Duodenal mucosa (tissue), 2 donors: Measurements from ENCODE around the gene IGF2BP2.

ENCODE experiments used
- H3K27ac ChIP-seq: one replicate; pipeline ENCODE4 v1.7.0; 2013; ENCODE audit warnings: low read depth, low read length
- H3K27me3 ChIP-seq, 2 donors: one replicate each; pipeline ENCODE4 v1.7.0; 2013; ENCODE audit warnings: low read length in 2 of 2, control low read depth in 1 of 2; ENCODE audit not compliant: insufficient read depth in 2 of 2, control insufficient read depth in 1 of 2
- H3K36me3 ChIP-seq, 2 donors: one replicate each; pipeline ENCODE4 v1.7.0; 2013; ENCODE audit warnings: low read length in 2 of 2, control low read depth in 1 of 2; ENCODE audit not compliant: insufficient read depth in 2 of 2, control insufficient read depth in 1 of 2
- H3K4me1 ChIP-seq, 2 donors: one replicate each; pipeline ENCODE4 v1.7.0; 2013; ENCODE audit warnings: low read length in 2 of 2, control low read depth in 1 of 2; ENCODE audit not compliant: insufficient read depth in 2 of 2, control insufficient read depth in 1 of 2
- H3K4me3 ChIP-seq, 2 donors: one replicate each; pipeline ENCODE4 v1.7.0; 2013; ENCODE audit warnings: low read length in 2 of 2, low read depth in 1 of 2
- H3K9ac ChIP-seq, 2 donors: one replicate each; pipeline ENCODE4 v1.7.0; 2013; ENCODE audit warnings: low read length in 2 of 2, low read depth in 1 of 2
- H3K9me3 ChIP-seq, 2 donors: one replicate each; pipeline ENCODE4 v1.7.0; 2013; ENCODE audit warnings: low read length in 2 of 2, control low read depth in 1 of 2; ENCODE audit not compliant: control insufficient read depth in 1 of 2

Gene IGF2BP2

GRCh38 chr3:185767002-185767688, 57.7 kb downstream of the IGF2BP2 start:
- peaks cover 0 to 12% of the 10 kb centered on the region in 2 donors for H3K4me1 ChIP-seq
- H3K36me3 ChIP-seq, result no peaks in the 10 kb centered on the region
- H3K27ac ChIP-seq, result no peak overlapping the region
- no peaks in the 10 kb centered on the region for H3K27me3 ChIP-seq
- no peak overlapping the region for H3K9ac ChIP-seq
- H3K9me3 ChIP-seq, result no peaks in the 10 kb centered on the region
- H3K4me3 ChIP-seq, result no peak overlapping the region

GRCh38 chr3:185766329-185767001, 58.4 kb downstream of the IGF2BP2 start:
- Histone ChIP-seq H3K4me1 (peaks cover 0 to 12% of the 10 kb centered on the region in 2 donors), H3K27ac (no peak overlapping the region)

GRCh38 chr3:185764980-185765370, 59.9 kb downstream of the IGF2BP2 start:
- Histone ChIP-seq H3K36me3 (no peaks in the 10 kb centered on the region), H3K27me3 (no peaks in the 10 kb centered on the region), H3K9ac (no peak overlapping the region), H3K4me1 (peaks cover 0 to 12% of the 10 kb centered on the region in 2 donors), H3K9me3 (no peaks in the 10 kb centered on the region), H3K27ac (no peak overlapping the region), H3K4me3 (no peak overlapping the region)

More at GRCh38 chr3:185766329-185767001, 58.4 kb downstream of the IGF2BP2 start:
- Histone ChIP-seq H3K4me3 (no peak overlapping the region), H3K9ac (no peak overlapping the region), H3K27me3 (no peaks in the 10 kb centered on the region), H3K9me3 (no peaks in the 10 kb centered on the region), H3K36me3 (no peaks in the 10 kb centered on the region)

- H3K9ac ChIP-seq, result no peak overlapping the region
These were observed 60.5 kb downstream of the IGF2BP2 start for GRCh38 chr3:185764163-185764979.

GRCh38 chr3:185763347-185764005, 61.4 kb downstream of the IGF2BP2 start:
- H3K9ac ChIP-seq, result no peak overlapping the region
- H3K4me3 ChIP-seq, result no peak overlapping the region
- H3K4me1 ChIP-seq, result peaks cover 3 to 18% of the 10 kb centered on the region in 2 donors
- no peaks in the 10 kb centered on the region for H3K9me3 ChIP-seq
- H3K27ac ChIP-seq, result no peak overlapping the region
- H3K36me3 ChIP-seq, result no peaks in the 10 kb centered on the region
- no peaks in the 10 kb centered on the region for H3K27me3 ChIP-seq

More at GRCh38 chr3:185764163-185764979, 60.5 kb downstream of the IGF2BP2 start:
- Histone ChIP-seq H3K4me3 (no peak overlapping the region), H3K36me3 (no peaks in the 10 kb centered on the region), H3K4me1 (peaks cover 1 to 14% of the 10 kb centered on the region in 2 donors), H3K27me3 (no peaks in the 10 kb centered on the region), H3K27ac (no peak overlapping the region), H3K9me3 (no peaks in the 10 kb centered on the region)

- Histone ChIP-seq H3K36me3 (no peaks in the 10 kb centered on the region), H3K9ac (no peak overlapping the region), H3K27me3 (no peaks in the 10 kb centered on the region), H3K4me1 (peaks cover 3 to 14% of the 10 kb centered on the region in 2 donors), H3K27ac (no peak overlapping the region), H3K9me3 (no peaks in the 10 kb centered on the region), H3K4me3 (no peak overlapping the region)
These were observed 64.3 kb downstream of the IGF2BP2 start for GRCh38 chr3:185760550-185760949.

GRCh38 chr3:185760088-185760487, 64.8 kb downstream of the IGF2BP2 start:
- no peaks in the 10 kb centered on the region for H3K27me3 ChIP-seq
- peaks cover 3 to 11% of the 10 kb centered on the region in 2 donors for H3K4me1 ChIP-seq
- no peaks in the 10 kb centered on the region for H3K9me3 ChIP-seq
- no peaks in the 10 kb centered on the region for H3K36me3 ChIP-seq
- H3K27ac ChIP-seq, result no peak overlapping the region
- no peak overlapping the region for H3K9ac ChIP-seq
- no peak overlapping the region for H3K4me3 ChIP-seq

GRCh38 chr3:185759512-185759911, 65.3 kb downstream of the IGF2BP2 start:
- no peaks in the 10 kb centered on the region for H3K36me3 ChIP-seq
- H3K4me1 ChIP-seq, result peaks cover 3 to 9% of the 10 kb centered on the region in 2 donors
- H3K27ac ChIP-seq, result no peak overlapping the region
- no peaks in the 10 kb centered on the region for H3K9me3 ChIP-seq
- H3K27me3 ChIP-seq, result no peaks in the 10 kb centered on the region
- H3K9ac ChIP-seq, result no peak overlapping the region
- no peak overlapping the region for H3K4me3 ChIP-seq

GRCh38 chr3:185758912-185759311, 65.9 kb downstream of the IGF2BP2 start:
- Histone ChIP-seq H3K9ac (no peak overlapping the region), H3K27me3 (no peaks in the 10 kb centered on the region), H3K36me3 (no peaks in the 10 kb centered on the region), H3K27ac (no peak overlapping the region), H3K9me3 (no peaks in the 10 kb centered on the region), H3K4me3 (no peak overlapping the region), H3K4me1 (peaks cover 3 to 9% of the 10 kb centered on the region in 2 donors)
